K562 (cell line): ENCODE measurements around the gene PTRH1. TPM values are rescaled to one million over a fixed set of nuclear protein-coding genes. Genes with fewer than 3 reads are reported as not detected.

Experiments
- E4F1 ChIP-seq: fragments of 250-450 bp; sonication (Bioruptor Pico); IDR thresholded peaks from 2 replicates; pipeline ENCODE4 v1.5.0; 2021; ENCODE audit warnings: mild to moderate bottlenecking, borderline replicate concordance
- GABPB2 ChIP-seq: fragments of 250-450 bp; sonication (Bioruptor Pico); conservative IDR thresholded peaks from 2 replicates; pipeline ENCODE4 v1.5.1; 2021; ENCODE audit warnings: mild to moderate bottlenecking
- JUND ChIP-seq, 2 experiments: IDR thresholded peaks; 2 replicates in 1 of 2; 3 replicates in 1 of 2; pipeline ENCODE4 v1.6.1; 2011; ENCODE audit warnings: borderline replicate concordance in 2 of 2, low read depth in 2 of 2, low read length in 2 of 2, improper control_type of control experiment in 1 of 2, missing biosample characterization in 1 of 2, missing genetic modification characterization in 1 of 2, missing genetic modification reagents in 1 of 2
- MAZ ChIP-seq, 2 experiments: fragments of 450-650 bp in 1 of 2; sonication (generic) in 1 of 2; formaldehyde crosslinking; IDR thresholded peaks in 1 of 2; conservative IDR thresholded peaks in 1 of 2; 2 replicates each; pipeline versions ENCODE4 v1.4.0 to v1.5.0; 2020; ENCODE audit warnings: mild to moderate bottlenecking in 1 of 2, missing genetic modification reagents in 1 of 2
- MLLT1 ChIP-seq, 2 experiments: fragments of 450-650 bp; IDR thresholded peaks; 2 replicates each; pipeline ENCODE4 v1.6.1; 2016
- MXD1 ChIP-seq: fragments of 250-450 bp; sonication (Bioruptor Pico); IDR thresholded peaks from 2 replicates; pipeline ENCODE4 v1.8.0; 2021; ENCODE audit warnings: borderline replicate concordance, mild to moderate bottlenecking, moderate library complexity; ENCODE audit not compliant: poor library complexity, severe bottlenecking
- PCBP1 ChIP-seq: fragments of 200-400 bp; formaldehyde crosslinking; IDR thresholded peaks from 2 replicates; pipeline ENCODE4 v1.6.1; 2018; ENCODE audit warnings: mild to moderate bottlenecking, low read depth, low read length; ENCODE audit not compliant: poor library complexity, severe bottlenecking
- ZBTB40 ChIP-seq, 2 experiments: fragments of 450-650 bp in 1 of 2; sonication (generic) in 1 of 2; formaldehyde crosslinking in 1 of 2; IDR thresholded peaks; 2 replicates each; pipeline versions ENCODE4 v1.7.1 to v1.9.0; 2016 to 2022; ENCODE audit warnings: inconsistent platforms in 1 of 2, mild to moderate bottlenecking in 1 of 2, missing genetic modification reagents in 1 of 2
- ZNF165 ChIP-seq: fragments of 250-450 bp; sonication (Bioruptor Pico); IDR thresholded peaks from 2 replicates; pipeline ENCODE4 v1.4.0; 2020; ENCODE audit warnings: borderline replicate concordance
- ZNF274 ChIP-seq: IDR thresholded peaks from 2 replicates; pipeline ENCODE4 v1.6.1; 2011; ENCODE audit warnings: low read depth, mild to moderate bottlenecking, low read length, moderate library complexity, borderline replicate concordance
- polyA plus RNA-seq, 8 experiments: library from polyadenylated mRNA; depleted of rRNA in 4 of 8; stranded (reverse) in 5 of 8; unstranded in 3 of 8; fragments of >200 nt; fragmentation: Nextera tagmentation in 2 of 8; fragmentation: Illumina TruSeq in 1 of 8; extraction: Ambion mirVana in 2 of 8; extraction: Trizol in 1 of 8; gene quantifications; 2 replicates each; pipeline versions ENCODE4 v1.2.1 to v1.2.3, GENCODE V29; 2011 to 2014; ENCODE audit warnings: inconsistent platforms in 1 of 8, missing spikeins in 1 of 8
- total RNA-seq, 7 experiments: library from RNA; depleted of rRNA in 6 of 7; stranded (reverse); fragments of >200 nt in 6 of 7; fragmentation: Illumina TruSeq in 2 of 7; extraction: Trizol in 2 of 7; gene quantifications; 2 replicates each; pipeline versions ENCODE4 v1.2.1 to v1.2.3, GENCODE V29; 2011 to 2021; ENCODE audit warnings: low replicate concordance in 1 of 7

PTRH1 gene
- total and polyA plus RNA-seq, 9 of the 15 experiments (the other 6 are each of a cell fraction or from before 2014, with no cell fraction given), result 0.63 to 43.1 (median 5.7) TPM

GRCh38 chr9:127698985-127699670 is 16.3 kb downstream of the PTRH1 start (continued):
- TF ChIP-seq MXD1 (CRISPR knock-in tag) (no peak), GABPB2 (CRISPR knock-in tag) (no peak), ZNF165 (CRISPR knock-in tag) (no peak), ZBTB40 (IDR thresholded peaks at IDR 0.05) (peak; percentile 72), ZBTB40 (CRISPR knock-in tag; IDR thresholded peaks at IDR 0.05) (no peak), ZNF274 (no peak), MLLT1 (IDR thresholded peaks at IDR 0.05) (peak in 1 of 2 experiments; percentile 82; a peak in 1 of 4 replicates), MAZ (CRISPR knock-in tag; conservative IDR thresholded peaks at IDR 0.05 in 1 of 2, IDR thresholded peaks at IDR 0.05 in 1 of 2) (peak; percentile 62 to 81), JUND (IDR thresholded peaks at IDR 0.05; ENCODE audit: borderline replicate concordance, low read depth, low read length) (peak; percentile 50; the same call in 1 of the 2 replicates), JUND (tag; IDR thresholded peaks at IDR 0.05; ENCODE audit: borderline replicate concordance, low read depth, low read length) (no peak; the same call in 2 of the 3 replicates), E4F1 (CRISPR knock-in tag) (peak; percentile 50; the same call in 1 of the 2 replicates), PCBP1 (no peak)
